ENCODE measurements around the gene CFAP65. TPM values are rescaled to one million over a fixed set of nuclear protein-coding genes. Genes with fewer than 3 reads are reported as not detected.

CFAP65 gene
- total RNA-seq, 1 donor from 2014 or later: 7.6 TPM

- TF ChIP-seq, protein P1, sequence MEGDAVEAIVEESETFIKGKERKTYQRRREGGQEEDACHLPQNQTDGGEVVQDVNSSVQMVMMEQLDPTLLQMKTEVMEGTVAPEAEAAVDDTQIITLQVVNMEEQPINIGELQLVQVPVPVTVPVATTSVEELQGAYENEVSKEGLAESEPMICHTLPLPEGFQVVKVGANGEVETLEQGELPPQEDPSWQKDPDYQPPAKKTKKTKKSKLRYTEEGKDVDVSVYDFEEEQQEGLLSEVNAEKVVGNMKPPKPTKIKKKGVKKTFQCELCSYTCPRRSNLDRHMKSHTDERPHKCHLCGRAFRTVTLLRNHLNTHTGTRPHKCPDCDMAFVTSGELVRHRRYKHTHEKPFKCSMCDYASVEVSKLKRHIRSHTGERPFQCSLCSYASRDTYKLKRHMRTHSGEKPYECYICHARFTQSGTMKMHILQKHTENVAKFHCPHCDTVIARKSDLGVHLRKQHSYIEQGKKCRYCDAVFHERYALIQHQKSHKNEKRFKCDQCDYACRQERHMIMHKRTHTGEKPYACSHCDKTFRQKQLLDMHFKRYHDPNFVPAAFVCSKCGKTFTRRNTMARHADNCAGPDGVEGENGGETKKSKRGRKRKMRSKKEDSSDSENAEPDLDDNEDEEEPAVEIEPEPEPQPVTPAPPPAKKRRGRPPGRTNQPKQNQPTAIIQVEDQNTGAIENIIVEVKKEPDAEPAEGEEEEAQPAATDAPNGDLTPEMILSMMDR (IDR thresholded peaks at IDR 0.05): no peak
- H3K27ac ChIP-seq: no peak within 1 kb of the TSS
- peaks cover 59% of the 10 kb centered on the region for H3K27me3 ChIP-seq (ENCODE audit: low read depth)
- ATAC-seq (peak; percentile 3 to 15), DNase-seq (peak; percentile 56)
- intact Hi-C loops (cut with DNase I): no loop called here
- no peaks in the 10 kb centered on the region for H3K36me3 ChIP-seq
- peak within 1 kb of the TSS; percentile 46 for H3K4me3 ChIP-seq
- H3K4me1 ChIP-seq: peaks cover 39% of the 10 kb centered on the region
- no peaks in the 10 kb centered on the region for H3K9me3 ChIP-seq
Measured at GRCh38 chr2:219060821-219061791, 19.8 kb upstream of the CFAP65 start, which contains the start of gene IHH. TSS of gene IHH (minus strand) at chr2:219060921. CDS start at chr2:219060467, 454 bp downstream.

DNA sequence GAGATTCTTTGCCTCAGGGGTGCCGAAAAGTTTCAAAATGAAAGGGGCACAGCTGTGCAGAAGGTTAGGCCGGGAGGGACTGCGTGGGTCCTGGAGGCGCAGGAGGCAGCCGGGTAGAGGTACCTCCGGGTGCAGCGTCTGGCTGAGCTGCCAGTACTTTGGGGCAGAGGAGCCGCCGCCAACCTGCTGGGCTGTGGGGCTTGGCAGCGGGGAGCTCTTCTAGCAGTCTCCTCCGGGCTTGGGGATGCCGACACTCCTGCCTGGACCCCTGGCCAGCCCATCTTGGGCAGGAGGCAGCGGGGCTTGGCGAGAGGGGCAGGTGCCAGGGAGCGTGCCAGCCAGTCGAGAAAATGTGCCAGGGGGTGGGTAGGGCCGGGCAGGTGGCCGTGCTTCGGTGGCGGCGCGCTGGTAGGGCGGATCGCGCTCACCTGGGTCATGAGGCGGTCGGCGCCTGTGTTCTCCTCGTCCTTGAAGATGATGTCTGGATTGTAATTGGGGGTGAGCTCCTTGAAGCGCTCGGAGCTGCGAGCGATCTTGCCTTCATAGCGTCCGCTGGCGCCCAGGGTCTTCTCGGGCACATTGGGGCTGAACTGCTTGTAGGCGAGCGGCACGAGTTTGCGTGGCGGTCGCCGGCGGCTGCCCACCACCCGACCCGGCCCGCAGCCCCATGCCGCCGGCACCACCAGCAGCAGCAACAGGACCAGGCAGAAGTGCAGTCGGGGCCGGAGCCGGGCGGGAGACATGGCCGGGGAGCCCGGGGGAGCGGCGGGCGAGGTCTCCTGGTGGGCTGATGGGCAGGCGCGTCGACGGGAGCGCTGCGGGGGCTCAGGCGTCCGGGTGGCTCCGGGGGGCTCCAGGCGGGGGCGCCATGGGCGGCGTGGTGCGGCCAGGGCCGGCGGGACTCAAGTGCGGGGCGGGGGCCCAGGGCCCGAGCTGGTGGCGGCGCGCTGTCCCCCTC lies 18.7 kb upstream of the CFAP65 start:
- Histone ChIP-seq H3K27me3 (ENCODE audit: low read depth) (peaks cover 59% of the 10 kb centered on the region), H3K4me3 (peak overlapping the region; percentile 46), H3K36me3 (no peaks in the 10 kb centered on the region), H3K27ac (no peak overlapping the region), H3K9me3 (no peaks in the 10 kb centered on the region), H3K4me1 (peaks cover 39% of the 10 kb centered on the region)
- DNase-seq: no peak
- TF ChIP-seq, protein P1 (IDR thresholded peaks at IDR 0.05): no peak
- intact Hi-C loops (cut with DNase I): loop anchor here (10.0 kb wide), 1 partner anchor 85 kb away; no protein-coding TSS in a partner anchor
- peak in 1 of 2 donors; percentile 32 for ATAC-seq

DNA sequence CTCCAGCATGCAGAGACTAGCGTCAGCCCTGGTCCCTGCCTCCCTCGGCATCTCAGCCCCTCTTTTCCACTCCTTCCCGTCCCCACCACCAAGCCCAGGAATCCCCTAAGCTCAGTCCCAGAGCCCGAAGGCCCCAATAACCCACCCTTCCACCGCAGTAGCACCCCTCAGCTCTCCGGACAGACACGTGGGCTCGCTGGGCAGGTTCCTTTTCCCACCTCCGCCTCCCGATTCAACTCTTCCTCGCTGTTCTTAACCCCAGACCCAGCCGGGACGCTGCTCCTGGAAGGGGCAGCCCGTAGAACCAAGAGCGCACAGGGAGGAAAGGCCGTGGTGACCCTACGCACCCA lies 18.0 kb upstream of the CFAP65 start:
- ATAC-seq (peak in 1 of 2 donors; percentile 5), DNase-seq (no peak)
- Histone ChIP-seq H3K27ac (no peak overlapping the region), H3K9me3 (no peaks in the 10 kb centered on the region), H3K4me1 (peaks cover 39% of the 10 kb centered on the region), H3K4me3 (peak overlapping the region; percentile 46), H3K27me3 (ENCODE audit: low read depth) (peaks cover 59% of the 10 kb centered on the region), H3K36me3 (no peaks in the 10 kb centered on the region)
- intact Hi-C loops (cut with DNase I): loop anchor here (10.0 kb wide), 1 partner anchor 85 kb away; no protein-coding TSS in a partner anchor
- TF ChIP-seq, protein P1 (IDR thresholded peaks at IDR 0.05): no peak

DNA sequence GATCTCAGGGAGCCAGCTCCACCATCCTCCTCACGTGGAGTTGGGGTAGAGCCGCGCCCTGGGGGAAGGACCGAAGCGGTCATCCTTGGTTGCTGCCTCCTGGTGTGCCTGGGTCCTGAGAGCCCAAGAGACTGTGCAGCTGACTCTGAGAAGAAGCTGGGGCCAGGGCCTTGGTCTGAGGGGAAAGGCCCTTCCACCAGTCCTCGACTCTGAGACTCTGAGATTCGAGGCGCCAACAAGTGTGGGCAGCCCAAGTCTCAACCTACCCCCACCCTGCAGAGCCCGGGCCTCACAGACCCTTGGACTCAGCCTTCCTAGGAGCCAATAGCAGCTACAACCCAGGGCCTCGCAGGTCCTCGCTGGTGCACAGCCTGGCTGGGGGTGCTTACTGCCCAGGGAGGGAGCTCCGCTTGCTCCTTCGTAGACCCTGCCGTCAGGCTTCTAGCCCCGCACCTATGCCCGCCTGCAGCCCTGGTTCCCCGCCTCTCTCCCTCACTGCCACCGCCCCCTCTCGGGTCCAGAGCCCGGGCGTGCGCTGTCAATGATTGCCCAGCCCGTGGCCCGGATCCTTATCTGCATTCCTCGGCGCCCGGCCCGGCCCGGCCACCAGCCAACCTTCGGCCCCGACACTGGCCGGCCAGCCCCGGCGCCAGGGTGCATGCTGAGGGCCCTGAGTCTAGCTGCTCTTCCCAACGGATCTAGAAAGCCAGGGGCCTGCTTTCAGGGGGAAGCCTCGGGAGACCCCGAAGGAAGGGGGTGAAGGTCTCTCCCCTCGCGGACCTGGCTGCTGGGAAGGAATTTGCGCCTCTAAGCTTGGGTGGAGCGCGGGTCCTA lies 17.4 kb upstream of the CFAP65 start:
- Histone ChIP-seq H3K27ac (no peak overlapping the region), H3K4me1 (peaks cover 39% of the 10 kb centered on the region), H3K4me3 (peak overlapping the region; percentile 46), H3K9me3 (no peaks in the 10 kb centered on the region), H3K36me3 (no peaks in the 10 kb centered on the region), H3K27me3 (ENCODE audit: low read depth) (peaks cover 58% of the 10 kb centered on the region)
- intact Hi-C loops (cut with DNase I): loop anchor here (10.0 kb wide), 1 partner anchor 86 kb away; no protein-coding TSS in a partner anchor
- peak; percentile 86 to 94 for ATAC-seq
- DNase-seq: peak; percentile 85
- TF ChIP-seq, protein P1 (IDR thresholded peaks at IDR 0.05): no peak

All from lower lobe of right lung (tissue), 2 donors.